RWPE1 (cell line): ENCODE measurements around the gene GLCCI1.
A peak's percentile ranks its signal among the peaks of the same experiment; 100 is the strongest.

Experiments
- CTCF ChIA-PET: fragments of 350-600 bp; sonication (Branson Sonifier 250); formaldehyde crosslinking; extraction: SDS; loops from one replicate; lab custom pipeline; 2021; lab: Yijun Ruan, JAX
- POLR2A ChIA-PET: fragments of 400-600 bp; formaldehyde crosslinking; extraction: SDS; loops from one replicate; lab custom pipeline; 2020; ENCODE audit warnings: antibody characterized with exemption; ENCODE audit not compliant: low non-redundant PET; lab: Yijun Ruan, JAX
- DNase-seq: peaks from one replicate; pipeline ENCODE4 v3.0.0; 2012; ENCODE audit warnings: low spot score
- H3K27ac ChIP-seq: fragments of 450-650 bp; 2 replicates; pipeline ENCODE4 v1.5.1; 2017
- TF ChIP-seq, protein P1 (sequence below): fragments of 450-650 bp; conservative IDR thresholded peaks from 2 replicates; pipeline ENCODE4 v1.5.1; 2017; ENCODE audit warnings: low read depth, mild to moderate bottlenecking

Gene GLCCI1

GRCh38 chr7:8018961-8019360 is 50.4 kb downstream of the GLCCI1 start:
- POLR2A ChIA-PET = no interaction called here
- CTCF ChIA-PET = no interaction called here
- H3K27ac ChIP-seq = no peak overlapping the region
- no peak for DNase-seq
- TF ChIP-seq, protein P1, sequence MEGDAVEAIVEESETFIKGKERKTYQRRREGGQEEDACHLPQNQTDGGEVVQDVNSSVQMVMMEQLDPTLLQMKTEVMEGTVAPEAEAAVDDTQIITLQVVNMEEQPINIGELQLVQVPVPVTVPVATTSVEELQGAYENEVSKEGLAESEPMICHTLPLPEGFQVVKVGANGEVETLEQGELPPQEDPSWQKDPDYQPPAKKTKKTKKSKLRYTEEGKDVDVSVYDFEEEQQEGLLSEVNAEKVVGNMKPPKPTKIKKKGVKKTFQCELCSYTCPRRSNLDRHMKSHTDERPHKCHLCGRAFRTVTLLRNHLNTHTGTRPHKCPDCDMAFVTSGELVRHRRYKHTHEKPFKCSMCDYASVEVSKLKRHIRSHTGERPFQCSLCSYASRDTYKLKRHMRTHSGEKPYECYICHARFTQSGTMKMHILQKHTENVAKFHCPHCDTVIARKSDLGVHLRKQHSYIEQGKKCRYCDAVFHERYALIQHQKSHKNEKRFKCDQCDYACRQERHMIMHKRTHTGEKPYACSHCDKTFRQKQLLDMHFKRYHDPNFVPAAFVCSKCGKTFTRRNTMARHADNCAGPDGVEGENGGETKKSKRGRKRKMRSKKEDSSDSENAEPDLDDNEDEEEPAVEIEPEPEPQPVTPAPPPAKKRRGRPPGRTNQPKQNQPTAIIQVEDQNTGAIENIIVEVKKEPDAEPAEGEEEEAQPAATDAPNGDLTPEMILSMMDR = no peak

DNA sequence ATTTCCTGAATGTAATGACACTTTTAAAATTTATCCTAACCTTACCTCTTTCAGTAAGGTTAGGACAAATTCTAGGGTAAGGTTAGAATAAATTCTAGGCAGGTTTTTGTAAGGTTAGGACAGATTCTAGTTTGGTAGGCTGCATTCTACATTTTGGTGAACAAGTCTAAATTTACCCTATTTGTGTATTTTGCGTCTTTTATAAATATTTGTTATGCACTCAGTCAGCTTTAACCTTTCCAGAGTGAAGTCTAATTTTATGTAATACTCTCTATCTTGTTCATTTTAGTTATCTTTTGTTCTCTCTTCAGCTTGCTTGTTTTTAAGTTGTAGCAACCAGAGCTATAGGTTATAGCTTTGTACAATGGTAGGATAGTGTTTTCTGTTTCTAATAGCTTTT is 54.0 kb downstream of the GLCCI1 start:
- DNase-seq = no peak
- ChIA-PET POLR2A (no interaction called here), CTCF (interaction anchor here (1.0 kb wide), 1 partner anchor 167 kb away, joined by 3 read pairs; no protein-coding TSS in a partner anchor)
- TF ChIP-seq, protein P1 = no peak
- H3K27ac ChIP-seq = no peak overlapping the region

DNA sequence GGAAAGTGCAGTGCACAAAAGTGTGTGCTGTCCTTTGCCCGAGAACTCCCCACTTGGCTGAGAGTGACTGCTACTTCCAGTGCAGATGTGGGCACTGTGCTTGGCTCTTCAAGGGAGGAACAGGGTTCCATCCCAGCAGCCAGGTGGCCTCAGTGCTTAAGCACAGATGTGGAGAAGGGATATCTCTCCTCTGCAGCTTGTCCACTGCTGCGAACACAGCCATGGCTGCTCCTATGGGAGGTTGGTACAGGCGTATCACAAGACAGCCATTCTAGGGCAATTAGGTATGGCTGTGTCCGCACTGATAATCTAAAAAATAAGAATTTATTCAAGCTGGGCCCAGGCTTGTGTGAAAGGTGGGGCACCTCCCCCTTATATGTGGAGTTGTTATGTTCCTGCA is 66.6 kb downstream of the GLCCI1 start:
- TF ChIP-seq, protein P1 = no peak
- DNase-seq = no peak
- no peak overlapping the region for H3K27ac ChIP-seq
- ChIA-PET CTCF (no interaction called here), POLR2A (no interaction called here)

- POLR2A ChIA-PET = no interaction called here
- no peak for DNase-seq
- CTCF ChIA-PET = no interaction called here
- TF ChIP-seq, protein P1 = 0 out of 2 replicates have a peak, but pooled peaks have one; percentile 16
- H3K27ac ChIP-seq = no peak overlapping the region
Measured at GRCh38 chr7:8035647-8036518, 67.3 kb downstream of the GLCCI1 start.

- ChIA-PET CTCF (no interaction called here), POLR2A (no interaction called here)
- no peak for DNase-seq
- TF ChIP-seq, protein P1 = no peak
- H3K27ac ChIP-seq = no peak overlapping the region
Measured at GRCh38 chr7:8037151-8037550, 68.6 kb downstream of the GLCCI1 start.

- no peak overlapping the region for H3K27ac ChIP-seq
- ChIA-PET CTCF (interaction anchor here (0.6 kb wide), 1 partner anchor 9 kb away, joined by 4 read pairs; no protein-coding TSS in a partner anchor), POLR2A (interaction anchor here (0.7 kb wide), 1 partner anchor 324 kb away, joined by 3 read pairs; no protein-coding TSS in a partner anchor)
- TF ChIP-seq, protein P1 = no peak
- no peak for DNase-seq
Measured at GRCh38 chr7:8040768-8041369, 72.3 kb downstream of the GLCCI1 start.
